Measurements from ENCODE around the gene PTPRG.

DNA sequence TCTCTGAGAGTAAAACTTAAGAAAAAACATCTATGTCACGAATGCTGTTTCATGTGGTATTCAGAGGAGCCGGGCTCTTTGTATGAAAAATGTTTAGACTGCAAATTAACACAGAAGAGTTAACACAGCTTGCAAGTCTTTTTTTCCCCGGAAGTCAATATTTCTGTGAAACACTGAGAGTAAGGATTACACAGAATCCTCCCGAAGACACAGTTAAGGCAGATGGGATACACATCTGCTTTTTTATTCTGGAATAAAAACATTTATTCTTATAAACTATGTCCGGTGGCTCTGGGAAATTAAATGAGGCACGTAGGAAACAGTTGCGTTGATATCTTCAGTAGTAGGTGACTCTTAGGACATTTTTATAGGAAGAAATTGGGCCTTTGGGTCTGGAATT lies 180.6 kb downstream of the PTPRG start:
- TF ChIP-seq POLR2A (IDR thresholded peaks at IDR 0.05) (no peak), CTCF (IDR thresholded peaks at IDR 0.05) (no peak)

Measured in right lobe of liver (tissue), 4 donors.